Measurements from ENCODE around the gene ABCG8. TPM values are rescaled to one million over a fixed set of nuclear protein-coding genes. Genes with fewer than 3 reads are reported as not detected.

ABCG8 gene
- total RNA-seq, 4 donors from 2014 or later: 0.07 TPM; not detected in 3

DNA sequence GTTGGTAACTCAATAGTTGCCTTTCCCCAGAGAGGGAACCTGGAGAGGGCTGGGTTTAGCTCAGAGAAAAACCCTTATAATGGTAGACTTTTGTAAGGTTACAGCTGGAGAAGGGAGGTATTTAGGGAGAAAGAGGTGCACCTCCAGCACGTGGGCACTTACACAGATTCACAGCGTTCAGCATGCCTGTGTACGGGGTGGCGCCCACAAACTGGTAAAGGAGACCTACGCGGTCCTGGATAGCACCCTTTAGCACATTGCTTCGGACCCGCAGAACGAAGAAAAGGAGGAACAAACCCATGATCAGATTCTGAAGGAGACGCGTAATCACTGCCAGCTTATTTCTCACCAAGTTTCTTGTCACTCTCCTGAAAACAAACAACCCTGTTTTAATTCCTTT, 15.0 kb upstream of the ABCG8 start:
- ATAC-seq: no peak
- H3K9me3 ChIP-seq: no peaks in the 10 kb centered on the region
- no peak overlapping the region for H3K27ac ChIP-seq
- no peak for DNase-seq
- in situ Hi-C loops (cut with MboI; ENCODE audit: low sequenced_read_pairs in 4 of 4) (no loop called here), intact Hi-C loops (cut with DNase I; ENCODE audit: low total_unique reads) (no loop called here)
- TF ChIP-seq, protein P1, sequence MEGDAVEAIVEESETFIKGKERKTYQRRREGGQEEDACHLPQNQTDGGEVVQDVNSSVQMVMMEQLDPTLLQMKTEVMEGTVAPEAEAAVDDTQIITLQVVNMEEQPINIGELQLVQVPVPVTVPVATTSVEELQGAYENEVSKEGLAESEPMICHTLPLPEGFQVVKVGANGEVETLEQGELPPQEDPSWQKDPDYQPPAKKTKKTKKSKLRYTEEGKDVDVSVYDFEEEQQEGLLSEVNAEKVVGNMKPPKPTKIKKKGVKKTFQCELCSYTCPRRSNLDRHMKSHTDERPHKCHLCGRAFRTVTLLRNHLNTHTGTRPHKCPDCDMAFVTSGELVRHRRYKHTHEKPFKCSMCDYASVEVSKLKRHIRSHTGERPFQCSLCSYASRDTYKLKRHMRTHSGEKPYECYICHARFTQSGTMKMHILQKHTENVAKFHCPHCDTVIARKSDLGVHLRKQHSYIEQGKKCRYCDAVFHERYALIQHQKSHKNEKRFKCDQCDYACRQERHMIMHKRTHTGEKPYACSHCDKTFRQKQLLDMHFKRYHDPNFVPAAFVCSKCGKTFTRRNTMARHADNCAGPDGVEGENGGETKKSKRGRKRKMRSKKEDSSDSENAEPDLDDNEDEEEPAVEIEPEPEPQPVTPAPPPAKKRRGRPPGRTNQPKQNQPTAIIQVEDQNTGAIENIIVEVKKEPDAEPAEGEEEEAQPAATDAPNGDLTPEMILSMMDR (IDR thresholded peaks at IDR 0.05 in 4 of 5, conservative IDR thresholded peaks at IDR 0.05 in 1 of 5): no peak
- TF ChIP-seq POLR2A (IDR thresholded peaks at IDR 0.05): no peak
- H3K27me3 ChIP-seq: peaks cover 0 to 2% (median 0%) of the 10 kb centered on the region in 3 donors
- H3K36me3 ChIP-seq: no peaks in the 10 kb centered on the region
- no peak overlapping the region for H3K4me3 ChIP-seq
- H3K4me1 ChIP-seq: no peaks in the 10 kb centered on the region

DNA sequence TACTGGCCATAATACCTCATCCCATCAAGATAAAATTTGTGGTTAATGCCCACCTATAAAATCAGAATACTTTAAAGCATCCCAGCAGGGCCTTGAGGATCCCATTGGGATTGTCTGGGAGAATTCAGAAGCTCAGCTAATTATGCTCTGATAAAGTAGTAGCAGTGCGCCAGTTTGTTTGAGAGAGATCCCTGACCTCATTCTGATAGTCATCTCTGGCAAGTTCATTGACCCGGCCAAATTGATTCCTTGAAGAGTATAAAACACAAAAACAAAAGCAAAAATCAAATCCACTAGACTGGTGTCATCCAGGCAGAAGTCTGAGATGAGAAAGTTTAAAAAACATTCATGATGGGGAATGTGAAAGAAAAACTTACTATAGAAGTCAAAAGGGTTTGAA, 14.3 kb upstream of the ABCG8 start:
- DNase-seq: no peak
- peaks cover 0 to 2% (median 0%) of the 10 kb centered on the region in 3 donors for H3K27me3 ChIP-seq
- no peaks in the 10 kb centered on the region for H3K4me1 ChIP-seq
- H3K36me3 ChIP-seq: no peaks in the 10 kb centered on the region
- TF ChIP-seq POLR2A (IDR thresholded peaks at IDR 0.05): no peak
- TF ChIP-seq, protein P1 (IDR thresholded peaks at IDR 0.05 in 4 of 5, conservative IDR thresholded peaks at IDR 0.05 in 1 of 5): no peak
- in situ Hi-C loops (cut with MboI; ENCODE audit: low sequenced_read_pairs in 4 of 4) (no loop called here), intact Hi-C loops (cut with DNase I; ENCODE audit: low total_unique reads) (no loop called here)
- no peaks in the 10 kb centered on the region for H3K9me3 ChIP-seq
- no peak overlapping the region for H3K4me3 ChIP-seq
- no peak for ATAC-seq
- no peak overlapping the region for H3K27ac ChIP-seq

DNA sequence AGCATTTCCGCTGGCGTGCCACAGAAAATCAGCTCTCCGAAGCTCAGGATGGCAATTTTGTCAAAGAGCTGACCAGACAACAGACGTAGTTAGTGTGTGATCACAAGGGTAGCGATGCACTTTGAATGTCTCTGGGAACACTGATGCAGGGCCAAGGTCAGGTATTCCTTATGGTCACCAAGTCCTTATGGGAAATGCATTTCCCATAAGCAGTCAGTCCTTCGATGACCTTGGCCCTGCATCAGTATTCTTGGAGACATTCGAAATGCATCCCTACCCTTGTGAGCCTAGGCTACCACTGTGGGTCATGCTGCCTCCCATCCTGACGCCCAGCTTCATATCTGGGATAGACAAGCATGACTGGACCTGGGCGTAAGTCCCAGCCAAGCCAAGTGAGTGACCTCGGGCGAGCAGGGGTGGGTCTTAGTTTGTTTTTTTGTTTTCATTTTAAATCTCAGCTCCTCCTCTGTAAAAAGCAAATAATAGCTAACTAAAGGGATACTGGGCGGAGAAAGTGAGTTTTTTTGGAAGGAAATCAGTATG, 13.7 kb upstream of the ABCG8 start:
- Histone ChIP-seq H3K9me3 (no peaks in the 10 kb centered on the region), H3K27ac (no peak overlapping the region), H3K4me1 (no peaks in the 10 kb centered on the region), H3K4me3 (no peak overlapping the region), H3K27me3 (peaks cover 0 to 2% (median 0%) of the 10 kb centered on the region in 3 donors), H3K36me3 (no peaks in the 10 kb centered on the region)
- intact Hi-C loops (cut with DNase I; ENCODE audit: low total_unique reads) (no loop called here), in situ Hi-C loops (cut with MboI; ENCODE audit: low sequenced_read_pairs in 4 of 4) (no loop called here)
- TF ChIP-seq, protein P1 (IDR thresholded peaks at IDR 0.05 in 4 of 5, conservative IDR thresholded peaks at IDR 0.05 in 1 of 5): no peak
- no peak for TF ChIP-seq POLR2A (IDR thresholded peaks at IDR 0.05)
- DNase-seq (no peak), ATAC-seq (no peak)

DNA sequence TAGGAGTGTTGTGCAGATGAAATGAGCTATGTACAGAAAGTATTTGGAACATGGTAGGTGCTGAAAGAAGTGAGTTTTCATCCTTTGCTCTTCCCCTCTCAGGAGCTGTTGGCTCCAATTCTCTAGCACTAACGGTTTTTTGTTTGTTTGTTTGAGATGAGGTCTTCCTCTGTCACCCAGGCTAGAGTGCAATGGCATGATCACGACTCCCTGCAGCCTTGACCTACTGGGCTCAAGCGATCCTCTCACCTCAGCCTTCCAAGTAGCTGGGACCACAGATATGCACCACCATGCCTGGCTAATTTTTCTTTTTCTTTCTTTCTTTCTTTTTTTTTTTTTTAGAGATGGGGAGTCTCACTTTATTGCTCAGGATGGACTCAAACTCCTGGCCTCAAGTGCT, 12.9 kb upstream of the ABCG8 start:
- no peak overlapping the region for H3K27ac ChIP-seq
- TF ChIP-seq POLR2A (IDR thresholded peaks at IDR 0.05): no peak
- TF ChIP-seq, protein P1 (IDR thresholded peaks at IDR 0.05 in 4 of 5, conservative IDR thresholded peaks at IDR 0.05 in 1 of 5): no peak
- DNase-seq: no peak
- no peaks in the 10 kb centered on the region for H3K4me1 ChIP-seq
- H3K4me3 ChIP-seq: no peak overlapping the region
- no peaks in the 10 kb centered on the region for H3K36me3 ChIP-seq
- H3K9me3 ChIP-seq: no peaks in the 10 kb centered on the region
- intact Hi-C loops (cut with DNase I; ENCODE audit: low total_unique reads) (no loop called here), in situ Hi-C loops (cut with MboI; ENCODE audit: low sequenced_read_pairs in 4 of 4) (no loop called here)
- H3K27me3 ChIP-seq: peaks cover 0 to 2% (median 0%) of the 10 kb centered on the region in 3 donors
- no peak for ATAC-seq

Measured in gastrocnemius medialis (tissue), 4 donors.